GM21825 (cell line): ENCODE measurements around the gene MAML2.

Experiments used
- ATAC-seq: cut with Tn5 transposase; IDR thresholded peaks from one replicate; pipeline ENCODE4 v1.9.1; 2021; ENCODE audit warnings: mild to moderate bottlenecking, moderate library complexity; ENCODE audit not compliant: unreplicated experiment

The MAML2 gene

DNA sequence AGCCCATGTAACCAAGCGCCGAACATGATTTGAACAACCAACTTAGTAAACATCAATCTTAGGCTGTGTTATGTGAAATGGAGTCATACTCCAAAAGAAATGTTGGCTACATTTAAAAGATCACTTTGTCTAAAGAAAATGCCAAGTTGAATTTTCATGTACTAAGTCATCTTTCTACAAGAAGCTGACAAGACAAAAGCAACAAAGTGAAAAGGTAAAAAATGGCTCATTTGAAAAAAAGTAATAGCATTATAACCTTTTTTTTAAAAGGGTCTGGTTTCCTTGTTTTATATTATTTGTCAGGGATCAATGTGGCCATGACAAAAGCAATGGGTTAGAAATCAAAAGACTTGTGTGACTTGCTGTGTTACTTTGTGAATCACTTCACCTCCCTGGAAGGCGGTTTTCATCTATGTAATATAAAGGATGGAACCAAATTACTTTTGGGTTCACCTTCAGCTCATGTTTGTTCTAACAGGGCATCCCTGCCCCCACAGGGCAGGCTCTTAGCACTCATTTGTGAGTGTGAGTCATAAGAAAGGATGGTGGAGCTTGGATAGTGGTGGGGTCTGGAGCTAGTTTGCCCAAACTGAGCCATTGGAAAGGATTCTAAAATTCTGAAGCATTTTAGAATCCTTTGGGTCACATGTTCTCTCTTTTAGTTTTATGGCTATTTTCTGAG is 287.1 kb downstream of the MAML2 start:
- no peak for ATAC-seq

GRCh38 chr11:96054870-96055705 is 287.9 kb downstream of the MAML2 start:
- no peak for ATAC-seq

GRCh38 chr11:96052921-96053651 is 289.9 kb downstream of the MAML2 start:
- ATAC-seq: no peak

DNA sequence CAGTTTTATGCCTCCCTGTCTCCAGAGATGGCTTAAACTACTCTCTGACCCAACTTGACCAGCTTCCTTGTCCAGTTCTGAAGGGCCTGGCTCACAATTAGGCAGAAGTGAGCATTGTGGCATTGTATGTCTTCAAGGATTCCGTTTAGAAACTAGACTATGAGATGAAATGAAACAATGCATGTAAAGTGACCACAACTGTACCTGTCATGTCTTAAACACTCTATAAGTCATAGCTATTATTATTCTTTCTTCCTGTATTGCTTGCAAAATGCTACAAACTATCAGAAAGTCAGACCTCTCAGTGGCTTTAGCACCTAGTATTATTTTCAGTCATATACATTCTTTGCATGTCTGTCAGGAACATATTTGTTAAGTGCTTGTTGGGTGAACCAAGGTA is 291.2 kb downstream of the MAML2 start:
- ATAC-seq: peak; percentile 90

- ATAC-seq: no peak
Measured at GRCh38 chr11:96050435-96051182, 292.4 kb downstream of the MAML2 start.

- no peak for ATAC-seq
Measured at GRCh38 chr11:96049426-96049825, 293.6 kb downstream of the MAML2 start.

DNA sequence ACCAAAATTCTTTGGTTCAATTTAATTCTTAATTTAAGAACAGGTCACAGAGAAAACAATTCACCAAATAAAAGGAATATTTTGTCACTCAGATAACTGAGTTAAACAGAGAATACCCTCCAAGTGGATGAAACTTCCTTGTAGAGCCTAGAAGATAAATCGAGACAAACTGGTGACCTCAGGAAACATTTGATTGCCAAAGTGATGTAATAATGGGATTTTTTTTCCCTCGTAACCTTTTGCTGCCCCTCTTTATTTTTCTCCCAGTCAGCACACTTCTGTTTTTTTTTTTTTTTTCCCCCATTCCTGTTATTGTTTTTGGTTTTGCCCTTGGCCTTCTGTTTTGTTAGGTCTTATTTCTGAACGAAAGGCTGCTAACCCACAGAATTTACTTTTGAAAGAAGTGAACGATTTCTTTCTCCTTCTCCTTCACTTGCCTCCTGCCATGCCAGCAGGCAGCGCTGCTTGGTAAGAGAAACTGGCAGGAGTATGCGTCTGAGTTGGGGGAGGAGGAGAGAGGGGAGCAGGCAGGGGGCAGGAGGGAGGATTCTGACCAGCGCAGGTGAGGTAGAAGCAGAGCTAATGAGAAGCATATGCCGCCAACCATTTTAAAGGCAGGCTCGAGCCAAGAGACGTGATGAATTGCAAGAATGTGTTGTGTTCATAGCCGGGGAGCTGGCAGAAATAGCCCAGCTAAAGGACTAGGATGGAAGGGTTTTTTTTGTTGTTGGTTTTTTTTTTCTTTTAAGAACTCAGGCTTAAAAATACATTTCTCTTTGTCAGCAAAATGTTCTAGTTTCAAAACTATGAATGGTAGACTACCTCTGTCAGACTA is 297.2 kb downstream of the MAML2 start:
- ATAC-seq: no peak

DNA sequence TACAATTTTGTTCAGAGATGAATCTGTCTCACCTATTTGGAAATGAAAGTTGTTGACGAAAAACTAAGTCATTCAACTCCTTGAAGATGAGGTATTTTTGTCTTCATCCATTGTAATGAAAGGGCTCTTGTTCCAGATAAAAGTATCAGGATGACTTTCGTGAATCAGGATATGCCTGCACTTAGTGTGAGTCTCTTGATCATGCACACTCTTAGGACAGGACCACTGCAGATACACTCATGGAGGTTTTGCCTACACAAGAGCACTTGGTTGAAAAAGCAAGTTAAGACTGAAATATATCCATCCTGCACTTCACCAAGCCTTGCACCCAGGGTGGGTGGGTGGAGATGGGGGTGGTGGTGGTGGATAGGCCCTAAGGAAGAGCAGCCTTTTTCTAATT is 298.2 kb downstream of the MAML2 start:
- no peak for ATAC-seq

DNA sequence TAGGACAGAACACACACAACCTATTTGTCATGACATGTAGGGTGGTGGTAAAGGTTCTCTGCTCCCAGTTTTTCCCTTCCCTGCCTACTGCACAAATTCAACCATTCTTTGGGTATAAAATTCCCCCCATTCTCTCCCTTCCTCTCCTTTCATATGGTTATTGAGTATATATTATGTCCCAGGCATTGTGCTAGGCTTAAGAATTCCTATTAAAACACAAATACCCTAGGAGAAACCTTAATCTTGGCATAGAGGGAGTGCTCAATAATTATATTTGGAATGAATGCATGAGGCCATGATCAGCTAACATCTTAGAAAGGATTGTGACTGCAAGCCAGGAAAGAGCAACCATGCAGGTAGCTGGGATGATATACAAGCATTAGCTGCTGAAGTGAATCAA is 298.7 kb downstream of the MAML2 start:
- no peak for ATAC-seq

DNA sequence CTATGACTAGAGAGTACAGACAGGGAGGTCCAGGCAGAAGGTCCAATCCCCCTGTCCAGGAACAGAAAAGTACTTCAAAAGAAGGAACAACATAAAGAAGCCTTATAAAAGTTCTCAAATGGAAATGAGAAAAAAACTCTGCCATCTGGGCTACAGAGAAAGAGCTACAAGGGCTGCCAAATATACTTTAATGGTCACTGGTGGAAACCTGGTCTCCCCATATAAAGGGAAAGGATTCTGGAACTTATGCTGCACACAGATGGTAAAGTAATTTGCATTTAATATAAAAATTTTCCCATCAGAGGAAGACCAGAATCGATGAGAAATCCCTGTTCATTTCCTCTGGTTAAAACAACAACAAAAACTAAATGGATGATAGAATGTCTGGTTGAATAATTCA is 299.7 kb downstream of the MAML2 start:
- ATAC-seq: no peak

GRCh38 chr11:96038046-96038445 is 304.9 kb downstream of the MAML2 start:
- no peak for ATAC-seq

DNA sequence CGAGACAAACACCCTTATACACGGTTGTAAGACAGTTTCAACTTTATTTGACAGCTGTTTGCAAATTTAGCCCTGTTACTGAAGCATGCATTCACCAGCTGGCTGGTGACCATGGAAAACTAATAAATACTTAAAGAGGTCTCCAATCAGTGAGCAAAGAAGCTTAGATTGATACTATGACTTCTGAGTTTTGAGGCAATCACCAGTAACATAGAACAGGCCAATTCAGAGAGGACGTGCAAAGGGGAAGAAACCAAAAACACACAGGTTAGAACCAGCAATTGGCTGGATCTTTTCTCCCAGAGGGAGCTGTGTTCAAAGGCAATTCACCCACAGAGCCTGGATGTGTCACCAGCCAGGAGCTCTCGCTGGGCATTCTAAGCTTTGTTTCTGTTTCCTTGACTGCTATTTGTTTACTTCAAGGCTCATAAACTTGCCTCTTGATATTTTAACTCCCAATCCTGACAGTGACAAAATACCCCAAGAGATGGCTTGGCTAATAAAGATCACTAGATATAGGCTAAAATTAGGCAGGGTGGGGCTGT is 305.5 kb downstream of the MAML2 start:
- ATAC-seq: no peak

DNA sequence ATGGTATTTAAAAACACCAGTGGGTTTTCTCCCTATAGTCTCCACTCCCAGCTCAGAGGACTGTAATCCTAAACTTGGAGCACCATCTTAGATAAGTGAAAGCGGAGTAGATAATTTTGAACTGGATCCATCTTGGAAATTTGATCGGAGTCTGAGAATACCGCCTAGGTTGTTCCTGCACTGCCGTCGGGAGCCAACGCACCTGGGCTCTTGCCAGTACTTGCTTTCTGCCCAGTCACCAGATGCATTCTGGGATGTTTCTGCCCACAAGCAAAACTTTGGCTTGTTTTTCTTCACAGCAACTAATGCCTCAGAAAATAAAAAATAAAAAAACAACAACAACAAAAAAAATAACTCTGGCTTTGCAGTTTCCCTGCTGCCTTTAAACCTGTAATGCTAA is 306.1 kb downstream of the MAML2 start:
- no peak for ATAC-seq

DNA sequence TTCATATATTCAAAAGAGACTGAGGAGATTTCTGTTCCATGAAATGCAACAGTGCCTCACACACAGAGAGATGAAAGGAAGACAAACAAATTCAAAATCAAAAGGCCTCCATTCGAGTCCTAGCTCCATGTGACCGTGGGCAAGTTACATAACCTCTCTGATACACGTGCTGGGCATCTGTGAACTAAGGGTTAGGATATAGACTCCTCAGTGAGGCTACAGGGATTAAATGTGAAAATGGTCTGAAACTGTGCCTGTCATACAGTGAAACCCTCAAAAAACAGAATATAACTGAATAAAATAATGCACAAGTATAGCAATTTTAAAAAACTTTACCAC is 307.3 kb downstream of the MAML2 start:
- ATAC-seq: no peak

DNA sequence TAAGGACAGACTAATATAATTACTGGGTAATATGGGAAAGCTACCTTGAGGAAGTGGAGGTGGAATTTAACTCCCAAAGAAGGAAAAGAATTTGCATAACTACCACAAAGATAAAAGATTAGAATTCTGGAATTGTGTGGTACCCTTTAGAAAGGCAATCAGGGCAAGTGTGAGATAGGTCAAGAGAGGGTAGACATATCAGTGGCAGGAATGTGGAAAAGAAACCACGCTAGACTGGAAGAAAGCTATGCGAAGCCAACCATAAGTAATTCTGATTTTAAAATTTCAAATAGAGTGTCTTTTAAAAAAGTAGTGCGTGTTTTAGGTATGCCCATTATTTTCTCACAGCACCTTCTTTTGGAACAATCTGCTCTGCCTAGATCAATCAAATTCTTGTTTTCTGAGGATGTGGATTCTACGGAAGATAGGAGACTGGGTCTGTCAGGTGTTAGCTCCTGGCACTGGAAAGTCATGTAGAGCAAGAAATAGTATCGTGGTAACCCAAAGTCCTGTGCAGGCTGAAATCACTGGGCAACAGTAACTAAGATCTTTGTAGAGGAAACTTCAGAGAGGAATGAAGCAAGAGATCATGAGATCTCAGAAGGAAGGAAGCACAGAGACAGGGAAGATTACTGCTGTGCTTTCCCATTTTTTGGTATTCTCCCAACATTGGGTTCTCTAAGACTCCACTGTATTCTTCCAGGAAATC is 307.8 kb downstream of the MAML2 start:
- ATAC-seq: no peak

DNA sequence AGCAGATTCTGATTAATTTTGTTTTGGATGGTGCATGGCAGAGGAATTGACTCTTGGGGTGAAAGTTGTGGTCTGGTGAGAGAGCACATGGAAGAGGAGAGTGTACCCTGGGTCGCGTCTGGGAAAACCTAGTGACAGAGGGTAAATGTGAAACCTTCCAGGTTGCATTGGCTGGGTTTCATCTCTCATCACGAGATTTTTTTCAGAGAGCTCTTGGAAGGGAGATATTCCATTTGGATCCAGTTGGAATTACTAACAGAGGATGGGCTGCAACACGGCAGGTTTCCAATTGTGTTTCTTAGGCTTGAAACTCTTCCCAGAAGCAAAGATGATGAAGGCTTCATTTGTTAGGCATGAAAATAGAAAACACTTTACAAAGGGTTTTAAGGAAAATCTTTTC is 309.4 kb downstream of the MAML2 start:
- ATAC-seq: no peak

- no peak for ATAC-seq
Measured at GRCh38 chr11:96033095-96033494, 309.9 kb downstream of the MAML2 start.

DNA sequence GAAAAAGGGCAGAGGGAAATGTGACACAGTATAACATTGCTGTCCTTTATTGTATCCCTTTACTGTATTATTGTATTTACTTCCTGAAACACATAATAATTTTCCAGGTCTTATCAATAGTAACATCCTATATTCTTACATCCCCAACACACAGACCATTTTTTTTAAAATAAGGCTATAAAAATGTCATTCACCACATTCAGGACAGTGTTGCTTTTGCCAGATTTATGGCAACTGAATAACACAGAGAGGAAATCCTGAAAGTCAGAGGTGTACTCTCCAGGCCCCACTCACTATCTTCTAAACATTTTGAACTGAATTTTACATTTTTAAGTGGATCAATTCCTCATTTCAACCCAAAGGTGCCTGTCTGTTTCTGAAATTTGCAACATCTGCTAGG is 314.2 kb downstream of the MAML2 start:
- ATAC-seq: no peak

DNA sequence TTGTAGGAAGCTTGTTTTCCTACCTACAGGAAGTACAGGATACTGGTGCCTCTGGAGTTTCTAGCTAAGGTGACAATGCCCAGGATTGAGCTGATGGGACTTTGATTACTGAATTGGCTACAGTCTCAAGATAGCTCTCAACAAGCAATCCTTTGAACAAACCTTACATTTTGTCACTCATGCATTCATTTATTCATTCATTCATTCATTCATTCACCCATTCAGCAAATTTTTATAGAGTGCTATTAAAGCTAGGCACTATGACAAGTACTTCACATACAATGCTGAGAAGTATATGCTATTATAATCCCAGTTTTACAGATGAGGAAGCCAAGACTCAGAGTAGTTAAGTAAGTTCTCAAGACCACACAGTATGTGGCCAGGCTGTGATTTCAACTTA is 316.0 kb downstream of the MAML2 start:
- no peak for ATAC-seq
